Hepatocyte (in vitro differentiated cells): ENCODE data around the gene GMEB2. TPM values are rescaled to one million over a fixed set of nuclear protein-coding genes. Genes with fewer than 3 reads are reported as not detected.

ENCODE experiments used
- DNase-seq: peaks from one replicate; pipeline ENCODE4 v3.0.0-alpha.2; 2016; ENCODE audit warnings: low spot score
- H2AFZ ChIP-seq: fragments of 200-600 bp; sonication (generic); 2 replicates; pipeline ENCODE4 v1.6.0; 2016; ENCODE audit warnings: antibody characterized with exemption, mild to moderate bottlenecking
- H3K27ac ChIP-seq: fragments of 200-600 bp; sonication (generic); 2 replicates; pipeline ENCODE4 v1.5.1; 2016; ENCODE audit warnings: mild to moderate bottlenecking
- H3K27me3 ChIP-seq: fragments of 200-600 bp; sonication (generic); 2 replicates; pipeline ENCODE4 v1.6.1; 2016
- H3K36me3 ChIP-seq: fragments of 200-600 bp; sonication (generic); replicated peaks from 2 replicates; pipeline ENCODE4 v1.5.1; 2016; ENCODE audit warnings: low read depth; ENCODE audit not compliant: insufficient read depth
- H3K4me1 ChIP-seq: fragments of 200-600 bp; sonication (generic); 2 replicates; pipeline ENCODE4 v1.5.1; 2016; ENCODE audit warnings: mild to moderate bottlenecking, moderate library complexity; ENCODE audit not compliant: insufficient read depth
- H3K4me2 ChIP-seq: fragments of 200-600 bp; sonication (generic); 2 replicates; pipeline ENCODE4 v1.6.0; 2016
- H3K4me3 ChIP-seq: fragments of 200-600 bp; sonication (generic); 2 replicates; pipeline ENCODE4 v1.5.1; 2016; ENCODE audit warnings: mild to moderate bottlenecking
- H3K79me2 ChIP-seq: fragments of 200-600 bp; sonication (generic); 2 replicates; pipeline ENCODE4 v1.6.0; 2017; ENCODE audit warnings: mild to moderate bottlenecking
- H3K9me2 ChIP-seq: fragments of 200-600 bp; sonication (generic); replicated peaks from 2 replicates; pipeline ENCODE4 v1.6.0; 2017; ENCODE audit warnings: mild to moderate bottlenecking; ENCODE audit not compliant: insufficient read depth
- H3K9me3 ChIP-seq: fragments of 200-600 bp; sonication (generic); 2 replicates; pipeline ENCODE4 v1.5.1; 2016; ENCODE audit warnings: low read depth, mild to moderate bottlenecking
- H4K20me1 ChIP-seq: fragments of 200-600 bp; sonication (generic); 2 replicates; pipeline ENCODE4 v1.6.0; 2016; ENCODE audit warnings: mild to moderate bottlenecking; ENCODE audit not compliant: insufficient read depth, poor library complexity, severe bottlenecking
- CTCF ChIP-seq: fragments of 200-600 bp; sonication (generic); IDR thresholded peaks from 2 replicates; pipeline ENCODE4 v1.5.1; 2016; ENCODE audit warnings: antibody characterized with exemption, mild to moderate bottlenecking; ENCODE audit not compliant: poor library complexity
- EZH2 ChIP-seq: fragments of 200-600 bp; sonication (generic); IDR thresholded peaks from 2 replicates; pipeline ENCODE4 v1.6.1; 2016; ENCODE audit warnings: antibody characterized with exemption, mild to moderate bottlenecking, borderline replicate concordance
- EZH2phosphoT487 ChIP-seq: fragments of 200-600 bp; sonication (generic); IDR thresholded peaks from one replicate; pipeline ENCODE4 v1.6.1; 2018; ENCODE audit warnings: antibody characterized with exemption, mild to moderate bottlenecking, low read depth, moderate library complexity; ENCODE audit not compliant: unreplicated experiment, severe bottlenecking
- WGBS: methylation state at CpG from one replicate; pipeline ENCODE4 v1.1.6; 2016; ENCODE audit warnings: low lambda C conversion rate; ENCODE audit errors: missing lambda C conversion rate; 5-methylcytosine and 5-hydroxymethylcytosine counted together
- polyA plus RNA-seq: library from polyadenylated mRNA; unstranded; fragments of >200 nt; fragmentation: Nextera tagmentation; extraction: Ambion mirVana; gene quantifications from 2 replicates; pipeline ENCODE4 v1.2.1, GENCODE V29; 2016
- total RNA-seq: library from RNA; depleted of rRNA; stranded (reverse); fragments of >200 nt; gene quantifications from 2 replicates; pipeline ENCODE4 v1.2.3, GENCODE V29; 2014

The GMEB2 gene
- total and polyA plus RNA-seq, 2 experiments from 2014 or later = 8.7 to 10.7 TPM

- H4K20me1 ChIP-seq = no peaks in the 10 kb centered on the region
- H3K4me3 ChIP-seq = no peak overlapping the region
- 95% methylated on average over 41 of the region's 52 CpGs for WGBS
- H3K36me3 ChIP-seq = no peaks in the 10 kb centered on the region
- no peak overlapping the region for H3K27ac ChIP-seq
- no peak for TF ChIP-seq EZH2
- TF ChIP-seq EZH2phosphoT487 = no peak
- no peak for TF ChIP-seq CTCF
- H3K4me1 ChIP-seq = no peaks in the 10 kb centered on the region
- DNase-seq = no peak
- no peaks in the 10 kb centered on the region for H3K79me2 ChIP-seq
- no peak overlapping the region for H2AFZ ChIP-seq
- H3K9me3 ChIP-seq = no peaks in the 10 kb centered on the region
- no peak overlapping the region for H3K4me2 ChIP-seq
- no peaks in the 10 kb centered on the region for H3K9me2 ChIP-seq
- no peaks in the 10 kb centered on the region for H3K27me3 ChIP-seq
These were observed 36.4 kb downstream of the GMEB2 start for GRCh38 chr20:63590218-63591146.

GRCh38 chr20:63589261-63590217 lies 37.4 kb downstream of the GMEB2 start:
- no peaks in the 10 kb centered on the region for H4K20me1 ChIP-seq
- H2AFZ ChIP-seq = no peak overlapping the region
- H3K4me2 ChIP-seq = no peak overlapping the region
- no peak overlapping the region for H3K27ac ChIP-seq
- WGBS = 94% methylated on average over 32 of the region's 38 CpGs
- DNase-seq = no peak
- no peaks in the 10 kb centered on the region for H3K36me3 ChIP-seq
- no peak overlapping the region for H3K4me3 ChIP-seq
- H3K79me2 ChIP-seq = no peaks in the 10 kb centered on the region
- no peaks in the 10 kb centered on the region for H3K27me3 ChIP-seq
- no peaks in the 10 kb centered on the region for H3K9me3 ChIP-seq
- H3K9me2 ChIP-seq = no peaks in the 10 kb centered on the region
- TF ChIP-seq EZH2 (no peak), CTCF (no peak), EZH2phosphoT487 (no peak)
- H3K4me1 ChIP-seq = no peaks in the 10 kb centered on the region

- no peaks in the 10 kb centered on the region for H3K4me1 ChIP-seq
- no peaks in the 10 kb centered on the region for H3K9me2 ChIP-seq
- no peaks in the 10 kb centered on the region for H4K20me1 ChIP-seq
- no peaks in the 10 kb centered on the region for H3K79me2 ChIP-seq
- no peak overlapping the region for H3K27ac ChIP-seq
- TF ChIP-seq EZH2phosphoT487 (no peak), CTCF (no peak), EZH2 (no peak)
- H3K4me3 ChIP-seq = no peak overlapping the region
- 96% methylated on average over 11 of the region's 11 CpGs for WGBS
- DNase-seq = no peak
- no peaks in the 10 kb centered on the region for H3K27me3 ChIP-seq
- no peaks in the 10 kb centered on the region for H3K9me3 ChIP-seq
- no peak overlapping the region for H2AFZ ChIP-seq
- H3K36me3 ChIP-seq = no peaks in the 10 kb centered on the region
- H3K4me2 ChIP-seq = no peak overlapping the region
These were observed 38.3 kb downstream of the GMEB2 start for GRCh38 chr20:63588641-63589041.
